ENCODE results near the gene FMN1.
A peak's percentile ranks its signal among the peaks of the same experiment; 100 is the strongest.

FMN1 gene

DNA sequence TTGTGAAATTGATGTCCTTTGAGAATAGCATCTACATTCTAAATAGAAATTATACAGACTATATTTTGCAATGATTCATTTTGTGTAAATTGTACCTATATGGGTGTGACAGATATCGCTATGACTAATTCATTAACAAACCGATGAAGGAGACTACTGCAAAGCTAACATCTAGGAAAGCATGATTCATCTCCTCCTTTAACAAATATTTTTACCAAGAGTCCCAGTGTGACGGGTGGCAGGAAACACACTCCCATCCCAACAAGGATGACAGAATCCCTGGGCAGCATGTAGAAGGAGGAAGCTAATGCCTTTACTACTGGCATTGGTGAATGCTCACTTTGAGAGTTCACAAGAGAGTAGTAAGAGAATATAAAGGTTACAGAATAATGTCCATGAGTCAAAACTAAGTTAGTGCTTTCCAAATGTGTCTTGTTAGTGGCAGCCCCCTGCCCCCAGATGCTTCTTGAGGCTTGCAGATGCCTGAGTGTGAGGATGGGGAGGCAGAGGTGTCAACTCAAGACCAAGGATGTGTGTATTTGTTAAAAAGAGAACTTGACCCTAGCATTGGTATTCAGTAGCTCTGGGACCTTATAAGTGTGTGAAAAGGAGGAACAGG lies 180.6 kb downstream of the FMN1 start:
- H3K4me3 ChIP-seq (ENCODE audit: low read depth, low read length), result no peak overlapping the region
- no peak for TF ChIP-seq CTCF (IDR thresholded peaks at IDR 0.05; ENCODE audit: insufficient read depth, low read length, missing control alignments)
- DNase-seq (ENCODE audit: low read depth, low spot score), result no peak
- CTCF ChIA-PET, result interaction anchor here (1.0 to 3.0 kb wide), 8 partner anchors 9 to 364 kb away, joined by 3 to 20 read pairs (median 8); no protein-coding TSS in a partner anchor
- POLR2A ChIA-PET, result interaction anchor here (0.7 to 1.0 kb wide), 3 partner anchors 186 to 292 kb away, joined by 3 read pairs; no protein-coding TSS in a partner anchor

DNA sequence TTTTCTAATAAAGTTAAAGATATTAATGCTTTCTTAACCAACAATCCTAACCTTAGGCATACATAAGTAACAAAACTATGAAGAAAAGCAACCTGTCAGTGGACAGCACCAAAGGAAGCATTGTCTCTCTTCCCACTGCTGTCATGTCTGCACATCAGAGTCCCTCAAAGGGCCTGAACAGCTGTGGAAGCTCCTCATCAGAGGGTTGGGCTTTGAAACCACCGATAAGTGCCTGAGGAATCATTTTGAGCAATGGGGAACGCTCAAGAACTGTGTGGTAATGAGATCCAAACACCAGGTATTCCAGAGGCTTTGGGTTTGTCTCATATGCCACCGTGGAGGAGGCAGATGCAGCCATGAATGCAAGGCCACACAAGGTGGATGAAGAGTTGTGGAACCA lies 182.5 kb downstream of the FMN1 start:
- DNase-seq (ENCODE audit: low read depth, low spot score), result no peak
- ChIA-PET CTCF (interaction anchor here (2.8 to 3.0 kb wide), 2 partner anchors 119 to 362 kb away, joined by 14 to 20 read pairs; no protein-coding TSS in a partner anchor), POLR2A (no interaction called here)
- TF ChIP-seq CTCF (IDR thresholded peaks at IDR 0.05; ENCODE audit: insufficient read depth, low read length, missing control alignments), result no peak
- H3K4me3 ChIP-seq (ENCODE audit: low read depth, low read length), result no peak overlapping the region

DNA sequence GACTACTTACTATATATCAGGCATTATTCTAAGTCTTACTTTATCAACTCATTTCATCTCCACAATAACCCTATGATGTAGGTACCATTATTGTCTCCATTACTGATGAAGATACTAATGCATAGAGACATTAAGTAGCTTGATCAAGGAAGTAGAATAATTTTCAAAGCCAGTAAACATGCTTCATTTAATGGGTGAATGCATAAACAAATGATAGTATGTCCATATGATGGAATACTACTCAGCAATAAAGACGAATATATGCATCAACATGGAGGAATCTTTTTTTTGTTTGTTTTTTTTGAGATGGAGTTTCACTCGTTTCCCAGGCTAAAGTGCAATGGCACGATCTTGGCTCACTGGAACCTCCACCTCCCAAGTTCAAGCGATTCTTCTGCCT lies 184.9 kb downstream of the FMN1 start:
- ChIA-PET POLR2A (no interaction called here), CTCF (interaction anchor here (0.8 to 3.7 kb wide), 4 partner anchors 8 to 359 kb away, joined by 4 to 18 read pairs (median 4); no protein-coding TSS in a partner anchor)
- H3K4me3 ChIP-seq (ENCODE audit: low read depth, low read length), result no peak overlapping the region
- TF ChIP-seq CTCF (IDR thresholded peaks at IDR 0.05; ENCODE audit: insufficient read depth, low read length, missing control alignments), result no peak
- DNase-seq (ENCODE audit: low read depth, low spot score), result no peak

DNA sequence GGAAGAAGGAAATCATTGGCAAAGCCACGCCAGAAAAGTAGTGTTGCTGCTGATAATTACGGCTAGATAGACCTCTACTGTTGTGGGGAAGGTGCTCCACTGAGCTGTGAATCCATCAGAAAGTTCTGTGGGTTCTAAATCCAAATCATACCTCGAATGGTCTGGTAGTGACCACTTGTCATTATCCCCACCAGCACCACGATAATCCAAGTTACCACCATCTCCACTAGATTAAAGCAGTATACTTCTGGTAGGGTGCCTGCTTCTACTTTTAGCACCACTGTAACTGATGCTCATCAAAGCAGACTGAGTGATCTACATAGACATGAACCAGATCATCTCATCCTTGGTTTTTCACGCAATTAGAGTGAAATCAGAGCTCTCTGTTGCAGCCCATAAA lies 185.5 kb downstream of the FMN1 start:
- TF ChIP-seq CTCF (IDR thresholded peaks at IDR 0.05; ENCODE audit: insufficient read depth, low read length, missing control alignments), result no peak
- DNase-seq (ENCODE audit: low read depth, low spot score), result no peak
- ChIA-PET CTCF (interaction anchor here (1.1 to 3.7 kb wide), 3 partner anchors 9 to 359 kb away, joined by 4 to 18 read pairs (median 4); no protein-coding TSS in a partner anchor), POLR2A (no interaction called here)
- H3K4me3 ChIP-seq (ENCODE audit: low read depth, low read length), result no peak overlapping the region

GRCh38 chr15:33008284-33008995 lies 186.1 kb downstream of the FMN1 start:
- H3K4me3 ChIP-seq (ENCODE audit: low read depth, low read length), result no peak overlapping the region
- ChIA-PET POLR2A (no interaction called here), CTCF (interaction anchor here (1.1 to 3.7 kb wide), 7 partner anchors 9 to 358 kb away, joined by 3 to 18 read pairs (median 5); no protein-coding TSS in a partner anchor)
- TF ChIP-seq CTCF (IDR thresholded peaks at IDR 0.05; ENCODE audit: insufficient read depth, low read length, missing control alignments), result no peak
- peak; percentile 47 for DNase-seq (ENCODE audit: low read depth, low spot score)

GRCh38 chr15:33007303-33007855 lies 187.1 kb downstream of the FMN1 start:
- DNase-seq (ENCODE audit: low read depth, low spot score), result no peak
- ChIA-PET POLR2A (no interaction called here), CTCF (interaction anchor here (0.7 to 3.7 kb wide), 9 partner anchors 11 to 357 kb away, joined by 3 to 18 read pairs (median 3); no protein-coding TSS in a partner anchor)

More at GRCh38 chr15:33007303-33007855, 187.1 kb downstream of the FMN1 start:
- TF ChIP-seq CTCF (IDR thresholded peaks at IDR 0.05; ENCODE audit: insufficient read depth, low read length, missing control alignments), result peak; percentile 13
- H3K4me3 ChIP-seq (ENCODE audit: low read depth, low read length), result no peak overlapping the region
